GM23248 (cell line): ENCODE data around the gene IQUB.
"Not testable (repeated sequence)": the region's sequence is repeated elsewhere in the genome, so short reads cannot be mapped to it uniquely, and the experiment has no call there.

Experiments used
- EZH2 ChIP-seq: fragments of 200-600 bp; sonication (generic); IDR thresholded peaks from 2 replicates; pipeline ENCODE4 v1.6.1; 2018; ENCODE audit warnings: antibody characterized with exemption, mild to moderate bottlenecking; ENCODE audit not compliant: insufficient read depth, poor library complexity, severe bottlenecking
- EZH2phosphoT487 ChIP-seq: fragments of 200-600 bp; sonication (generic); IDR thresholded peaks from 2 replicates; pipeline ENCODE4 v1.6.1; 2018; ENCODE audit warnings: antibody characterized with exemption, moderate library complexity, mild to moderate bottlenecking, low read depth; ENCODE audit not compliant: insufficient read depth

DNA sequence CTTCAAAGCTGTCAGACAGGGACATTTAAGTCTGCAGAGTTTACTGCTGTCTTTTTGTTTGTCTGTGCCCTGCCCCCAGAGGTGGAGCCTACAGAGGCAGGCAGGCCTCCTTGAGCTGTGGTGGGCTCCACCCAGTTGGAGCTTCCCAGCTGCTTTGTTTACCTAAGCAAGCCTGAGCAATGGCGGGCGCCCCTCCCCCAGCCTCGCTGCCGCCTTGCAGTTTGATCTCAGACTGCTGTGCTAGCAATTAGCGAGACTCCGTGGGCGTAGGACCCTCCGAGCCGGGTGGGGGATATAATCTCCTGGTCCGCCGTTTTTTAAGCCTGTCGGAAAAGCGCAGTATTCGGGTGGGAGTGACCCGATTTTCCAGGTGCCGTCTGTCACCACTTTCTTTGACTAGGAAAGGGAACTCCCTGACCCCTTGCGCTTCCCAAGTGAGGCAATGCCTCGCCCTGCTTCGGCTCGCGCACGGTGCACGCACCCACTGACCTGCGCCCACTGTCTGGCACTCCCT is 6.6 kb downstream of the IQUB start:
- not testable (repeated sequence) for TF ChIP-seq EZH2, EZH2phosphoT487
